ENCODE measurements around the gene SFT2D2. TPM values are rescaled to one million over a fixed set of nuclear protein-coding genes. Genes with fewer than 3 reads are reported as not detected.

Gene SFT2D2
- total and polyA plus RNA-seq, 2 of the 8 experiments (the other 6 are each of a cell fraction or from before 2014, with no cell fraction given), result 9.0 to 29.0 TPM

GRCh38 chr1:168252204-168252733 is 26.5 kb downstream of the SFT2D2 start:
- H2BK5ac ChIP-seq (ENCODE audit: low read depth, low read length), result no peak overlapping the region
- FAIRE-seq, result no peak
- H4K5ac ChIP-seq (ENCODE audit: insufficient read length, low read depth, low read length), result no peak overlapping the region

More at GRCh38 chr1:168252204-168252733, 26.5 kb downstream of the SFT2D2 start:
- Histone ChIP-seq H2BK20ac (ENCODE audit: low read length) (no peak overlapping the region), H2AK5ac (ENCODE audit: low read depth, low read length) (no peak overlapping the region), H3K9me3 (ENCODE audit: insufficient read depth in 2 of 2, low read depth in 1 of 2, low read length in 1 of 2) (peaks cover 12 to 17% of the 10 kb centered on the region in 2 experiments; a peak in 3 of 4 replicates), H2AFZ (ENCODE audit: low read length) (no peak overlapping the region), H3K14ac (ENCODE audit: insufficient read length) (no peak overlapping the region), H4K20me1 (replicated peaks in 1 of 2; ENCODE audit: control insufficient read depth in 1 of 2, insufficient read depth in 2 of 2, low read length in 2 of 2) (no peaks in the 10 kb centered on the region), H4K91ac (replicated peaks; ENCODE audit: insufficient read length, low read length) (no peak overlapping the region), H3K27me3 (replicated peaks in 1 of 4; ENCODE audit: control insufficient read depth in 3 of 4, extremely low read depth in 1 of 4, insufficient read depth in 3 of 4, low read length in 3 of 4) (no peaks in the 10 kb centered on the region), H3K4ac (replicated peaks; ENCODE audit: insufficient read length, low read depth, low read length) (no peak overlapping the region), H2BK12ac (ENCODE audit: low read depth, low read length) (no peak overlapping the region), H3K79me2 (ENCODE audit: control insufficient read depth in 1 of 2, insufficient read depth in 2 of 2, low read length in 2 of 2) (no peaks in the 10 kb centered on the region), H3K4me2 (ENCODE audit: insufficient read depth in 1 of 2, low read depth in 2 of 2, low read length in 2 of 2) (no peak overlapping the region), H3K27ac (ENCODE audit: low read depth, low read length) (no peak overlapping the region), H3K18ac (ENCODE audit: extremely low read depth, low read length) (no peak overlapping the region), H3K23ac (ENCODE audit: insufficient read length) (no peak overlapping the region), H4K8ac (ENCODE audit: extremely low read depth, insufficient read depth, low read length) (no peak overlapping the region), H3K9ac (replicated peaks in 1 of 4; ENCODE audit: extremely low read depth in 1 of 4, low read depth in 3 of 4, low read length in 3 of 4) (no peak overlapping the region), H3K4me3 (ENCODE audit: extremely low read depth in 1 of 4, insufficient read depth in 2 of 4, low read depth in 3 of 4, low read length in 4 of 4) (no peak overlapping the region), H2BK15ac (ENCODE audit: low read length) (no peak overlapping the region), H2BK120ac (replicated peaks; ENCODE audit: low read depth, low read length) (no peak overlapping the region), H3K23me2 (ENCODE audit: low read depth, low read length) (no peaks in the 10 kb centered on the region), H3K79me1 (ENCODE audit: low read depth, low read length) (no peaks in the 10 kb centered on the region), H3K56ac (replicated peaks; ENCODE audit: insufficient read length, low read depth, low read length) (no peak overlapping the region), H3K4me1 (replicated peaks in 1 of 4; ENCODE audit: control insufficient read depth in 3 of 4, insufficient read depth in 4 of 4, low read length in 3 of 4) (peaks cover 0 to 4% (median 1%) of the 10 kb centered on the region in 4 experiments; a peak in 2 of 7 replicates), H3K36me3 (ENCODE audit: control insufficient read depth in 2 of 4, insufficient read depth in 4 of 4, low read length in 3 of 4) (peaks cover 0 to 5% (median 2%) of the 10 kb centered on the region in 4 experiments; a peak in 2 of 8 replicates)
- TF ChIP-seq HDAC6 (IDR thresholded peaks at IDR 0.05; ENCODE audit: low read depth, low read length) (no peak), NANOG (IDR thresholded peaks at IDR 0.05; ENCODE audit: insufficient read depth, low read depth, low read length, poor library complexity, severe bottlenecking) (no peak), ASH2L (IDR thresholded peaks at IDR 0.05; ENCODE audit: low read length) (no peak), SRF (IDR thresholded peaks at IDR 0.05; ENCODE audit: low read depth, low read length) (no peak), BRCA1 (IDR thresholded peaks at IDR 0.05; ENCODE audit: low read depth, low read length) (no peak), GTF2F1 (IDR thresholded peaks at IDR 0.05; ENCODE audit: borderline replicate concordance, low read depth, low read length) (no peak), BACH1 (IDR thresholded peaks at IDR 0.05; ENCODE audit: low read length) (no peak), HDAC2 (IDR thresholded peaks at IDR 0.05; ENCODE audit: borderline replicate concordance in 1 of 2, low read depth in 2 of 2, low read length in 2 of 2) (no peak), CEBPB (IDR thresholded peaks at IDR 0.05; ENCODE audit: low read depth, low read length) (no peak), KDM5A (IDR thresholded peaks at IDR 0.05; ENCODE audit: low read length) (no peak), BCL11A (IDR thresholded peaks at IDR 0.05; ENCODE audit: low read depth in 2 of 2, low read length in 2 of 2) (no peak), CTBP2 (IDR thresholded peaks at IDR 0.05; ENCODE audit: borderline replicate concordance, insufficient read depth, insufficient read length, low read length) (no peak), POLR2A (IDR thresholded peaks at IDR 0.05; ENCODE audit: control extremely low read depth in 1 of 2, low read depth in 2 of 2, low read length in 2 of 2) (no peak)
- POLR2A ChIA-PET (ENCODE audit: partially characterized antibody), result no interaction called here
- CTCF ChIA-PET (ENCODE audit: partially characterized antibody), result interaction anchor here (2.7 kb wide), 1 partner anchor 17 kb away, joined by 15 read pairs; no protein-coding TSS in a partner anchor
- no peak for DNase-seq (ENCODE audit: low read depth in 1 of 2, low spot score in 2 of 2)
- WGBS, 2 experiments (ENCODE audit: extremely low coverage in 1 of 2, insufficient coverage in 1 of 2, insufficient read length in 1 of 2, insufficient replicate concordance in 2 of 2, low coverage in 1 of 2, low lambda C conversion rate in 2 of 2, missing lambda C conversion rate in 1 of 2), result 91% methylated on average over 3 of the region's 3 CpGs; no CpG with 5 or more reads in 1 of the 2 experiments

Data from H1 (cell line).